ENCODE measurements around the gene DPYD.
"Not testable (repeated sequence)": the region's sequence is repeated elsewhere in the genome, so short reads cannot be mapped to it uniquely, and the experiment has no call there.

Gene DPYD

DNA sequence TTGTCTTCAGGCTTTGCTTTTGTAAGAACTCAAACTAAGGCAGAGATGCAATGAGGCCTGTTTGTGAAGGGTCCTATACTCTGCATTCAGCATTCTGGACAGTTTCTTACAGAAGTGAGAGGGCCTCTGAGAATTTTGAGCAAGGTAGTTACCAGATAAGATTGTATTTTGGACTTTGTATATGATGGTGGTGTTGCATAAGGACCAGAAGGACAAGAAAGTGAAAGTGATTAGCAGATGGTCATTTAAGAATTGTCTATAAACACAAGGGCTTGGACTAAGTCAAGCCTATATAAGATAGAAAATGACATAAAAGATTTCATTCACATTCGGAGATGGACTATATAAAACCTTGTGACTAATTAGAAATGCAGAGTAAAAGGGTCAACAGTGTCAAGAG lies 662.2 kb downstream of the DPYD start:
- DNase-seq: no peak

DNA sequence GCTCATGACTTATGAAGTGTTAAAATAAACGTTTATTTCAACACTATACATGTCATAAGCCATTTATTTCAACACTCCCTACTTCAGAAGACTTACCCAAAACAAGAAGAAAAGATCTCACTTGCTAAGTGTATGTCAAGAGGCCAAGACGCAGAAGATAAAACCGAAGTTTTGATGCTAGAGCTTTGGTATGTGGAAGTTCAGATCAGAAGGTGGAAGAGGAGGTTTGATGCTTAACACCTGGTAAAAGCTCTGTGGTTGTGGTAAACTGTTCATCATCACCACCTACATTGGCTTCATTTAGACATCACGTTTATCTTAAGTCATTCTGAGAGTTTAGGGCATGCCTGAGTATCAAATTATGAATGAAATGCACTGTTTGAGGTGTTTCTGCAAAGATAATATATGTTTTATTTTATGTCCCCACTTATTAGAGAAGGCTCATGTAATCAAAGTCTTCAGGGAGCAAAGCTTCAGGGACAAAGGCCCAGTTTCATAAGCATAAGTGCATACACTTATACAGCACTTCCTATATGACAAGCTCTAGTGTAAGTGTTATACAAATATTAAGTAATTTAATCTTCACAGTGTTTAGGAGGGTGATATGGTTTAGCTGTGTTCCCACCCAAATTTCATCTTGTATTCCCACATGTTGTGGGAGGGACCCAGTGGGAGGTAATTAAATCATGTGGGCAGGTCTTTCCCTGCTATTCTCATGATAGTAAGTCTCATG lies 665.9 kb downstream of the DPYD start:
- DNase-seq: no peak

DNA sequence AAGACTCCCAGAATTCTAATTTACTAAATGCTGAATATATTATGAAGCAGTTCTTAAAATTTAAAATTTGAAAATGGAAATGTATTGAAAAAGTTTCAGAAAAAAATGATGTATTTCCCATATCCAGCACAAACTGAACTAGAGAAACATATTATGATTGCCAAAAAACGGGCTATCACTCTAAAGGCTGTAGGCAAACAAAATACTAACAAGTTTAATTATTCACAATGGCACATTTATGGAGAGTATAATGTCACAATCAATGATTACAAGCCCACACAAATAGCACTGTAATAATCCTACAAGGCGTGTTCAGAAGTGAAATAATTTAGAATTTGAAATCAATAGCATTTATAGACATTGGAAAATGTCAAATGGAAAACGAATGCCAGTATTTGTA lies 667.9 kb downstream of the DPYD start:
- DNase-seq: no peak

DNA sequence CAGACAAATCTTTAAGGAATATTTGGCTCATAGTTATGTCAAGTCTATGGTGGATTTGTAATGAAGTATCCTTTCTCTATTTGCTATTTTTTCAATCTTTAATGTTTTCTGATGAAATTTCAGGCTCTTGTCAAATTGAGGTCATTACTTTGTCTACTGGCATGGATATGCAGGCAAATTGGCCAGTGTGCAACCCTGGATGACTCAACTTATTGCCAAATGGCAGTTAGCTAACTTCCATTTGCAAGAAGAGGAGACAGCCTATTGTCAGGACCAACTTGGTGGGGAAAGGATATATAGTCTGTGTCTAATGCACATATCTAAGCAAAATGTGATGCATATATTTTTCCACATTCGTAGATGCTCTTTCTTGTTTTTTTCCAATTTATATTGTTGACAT lies 668.8 kb downstream of the DPYD start:
- DNase-seq: no peak

DNA sequence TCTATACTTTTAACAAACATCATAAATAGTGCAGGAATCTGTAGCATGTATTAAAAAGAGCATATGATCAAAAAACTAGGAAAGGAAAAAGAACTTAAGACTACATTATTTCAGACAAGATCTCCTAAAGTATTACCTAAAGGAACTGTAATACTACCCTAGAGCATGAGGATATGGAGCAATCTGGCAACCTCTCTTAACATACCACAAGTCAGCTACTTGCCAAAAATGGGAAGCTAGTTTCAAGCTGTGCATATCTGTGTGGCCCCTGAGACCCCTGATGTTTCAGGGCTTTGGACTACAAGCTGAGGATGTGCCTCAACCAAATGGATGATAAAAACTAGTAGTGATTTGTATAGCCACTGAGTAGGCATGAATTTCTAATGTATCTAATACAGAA lies 673.6 kb downstream of the DPYD start:
- DNase-seq: no peak

DNA sequence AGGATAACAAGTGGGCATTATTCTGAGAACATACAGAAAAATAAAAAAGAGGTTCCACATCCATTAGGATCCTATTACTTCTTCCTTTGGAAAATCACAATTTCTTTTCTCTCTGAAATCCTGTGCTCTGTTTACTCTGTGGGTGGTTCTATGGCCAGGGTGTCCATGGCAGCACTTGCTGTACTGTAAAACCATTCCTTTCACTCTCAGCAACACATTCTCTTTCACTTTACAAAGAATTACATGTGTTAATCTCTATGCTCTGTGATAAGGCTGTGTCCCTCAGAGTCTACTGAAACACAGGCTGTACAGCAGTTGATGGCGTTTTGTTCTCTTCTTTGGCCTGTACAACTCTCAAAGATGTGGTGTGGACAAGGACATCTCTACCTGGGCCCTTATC lies 675.2 kb downstream of the DPYD start:
- DNase-seq: no peak

DNA sequence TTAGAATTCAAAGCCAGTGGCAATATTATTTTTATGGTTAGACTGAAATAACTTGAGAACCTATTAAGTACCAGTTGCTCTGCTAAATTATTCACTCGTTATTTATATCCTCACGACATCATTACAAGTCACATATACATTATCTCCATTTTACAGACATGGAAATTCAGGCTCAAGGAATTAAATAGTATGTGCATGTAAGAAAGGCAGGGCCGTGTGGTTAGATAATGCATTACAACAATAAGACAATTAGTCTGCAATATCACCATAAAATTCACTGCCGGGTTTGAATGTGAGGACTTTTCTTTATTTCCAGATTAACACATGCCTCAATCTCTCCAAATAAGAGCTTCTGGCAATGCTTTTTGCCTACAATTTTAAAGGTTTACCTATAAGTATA lies 675.8 kb downstream of the DPYD start:
- no peak for DNase-seq

DNA sequence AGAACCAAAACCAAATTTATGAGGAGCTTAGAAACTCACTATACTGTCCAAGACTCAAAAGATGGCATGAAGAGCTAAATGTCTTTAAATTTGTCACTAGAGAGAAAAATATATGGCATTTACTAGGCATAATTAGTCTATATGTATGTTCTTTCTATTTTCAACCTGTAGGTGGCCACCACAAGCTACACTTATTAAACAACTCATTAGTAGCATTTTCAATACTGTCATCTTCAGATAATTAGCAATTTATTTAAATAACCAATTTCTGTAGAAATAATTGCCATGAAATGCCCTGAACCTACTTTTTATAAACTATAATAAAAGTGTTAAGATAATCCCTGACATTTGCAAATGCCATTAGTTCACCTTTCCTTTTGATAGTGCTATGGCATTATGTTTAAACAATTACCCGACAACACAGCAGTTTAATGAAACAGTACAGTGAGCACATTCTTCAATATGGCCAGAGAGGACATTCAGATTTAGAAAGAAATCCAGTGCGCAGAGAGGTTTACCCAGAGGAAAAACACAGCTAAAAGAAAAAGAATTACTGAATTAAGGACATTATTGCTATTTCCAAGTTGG lies 676.8 kb downstream of the DPYD start:
- no peak for DNase-seq

DNA sequence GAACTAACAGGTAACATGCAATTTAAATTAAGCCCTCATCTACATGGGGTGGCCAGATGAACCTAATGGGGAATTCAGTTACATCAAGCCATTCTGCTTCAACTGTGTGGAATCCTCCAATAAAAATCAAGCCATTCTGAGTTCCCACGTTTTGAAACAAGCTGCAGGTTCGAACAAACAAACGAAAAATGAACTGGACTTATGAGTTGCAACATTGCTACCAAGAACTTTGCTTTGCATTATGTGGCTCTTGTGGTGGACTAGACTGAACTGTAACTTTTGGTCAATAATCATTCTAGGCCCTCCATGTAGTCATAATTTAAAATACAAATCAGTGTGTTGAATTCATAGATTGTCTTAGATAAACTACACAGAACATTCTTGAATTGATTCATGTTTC lies 682.0 kb downstream of the DPYD start:
- no peak for DNase-seq

DNA sequence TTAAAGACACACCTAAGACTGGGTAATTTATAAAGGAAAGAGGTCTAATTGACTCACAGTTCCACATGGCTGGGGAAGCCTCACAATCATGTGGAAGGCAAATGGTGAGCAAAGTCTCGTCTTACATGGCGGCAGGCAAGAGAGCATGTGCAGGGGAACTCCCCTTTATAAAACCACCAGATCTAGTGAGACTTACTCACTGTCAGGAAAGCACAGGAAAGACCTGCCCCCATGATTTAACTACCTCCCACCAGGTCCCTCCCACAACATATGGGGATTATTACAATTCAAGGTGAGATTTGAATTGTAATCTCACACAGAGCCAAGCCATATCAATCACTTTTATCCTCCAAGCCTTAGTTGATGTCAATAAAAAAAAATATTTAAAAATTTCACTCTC lies 689.5 kb downstream of the DPYD start:
- DNase-seq: not testable (repeated sequence)

DNA sequence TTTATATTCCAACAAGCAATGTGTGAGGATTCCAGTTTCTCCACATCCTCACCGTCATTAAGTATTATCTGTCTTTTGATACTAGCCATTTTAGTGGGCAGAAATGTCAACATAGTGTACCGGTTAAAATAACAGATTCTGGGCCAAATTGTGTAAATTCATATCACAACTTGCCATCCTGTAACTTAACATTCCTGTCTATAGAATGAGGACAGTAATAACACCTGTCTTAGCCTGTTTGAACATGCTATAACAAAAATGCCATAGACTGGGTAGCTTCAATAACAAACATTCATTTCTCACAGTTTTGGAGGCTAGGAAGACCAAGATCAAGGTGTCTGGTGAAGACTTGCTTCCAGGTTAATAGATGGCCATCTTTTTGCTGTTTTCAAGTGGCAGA lies 708.2 kb downstream of the DPYD start:
- no peak for DNase-seq

DNA sequence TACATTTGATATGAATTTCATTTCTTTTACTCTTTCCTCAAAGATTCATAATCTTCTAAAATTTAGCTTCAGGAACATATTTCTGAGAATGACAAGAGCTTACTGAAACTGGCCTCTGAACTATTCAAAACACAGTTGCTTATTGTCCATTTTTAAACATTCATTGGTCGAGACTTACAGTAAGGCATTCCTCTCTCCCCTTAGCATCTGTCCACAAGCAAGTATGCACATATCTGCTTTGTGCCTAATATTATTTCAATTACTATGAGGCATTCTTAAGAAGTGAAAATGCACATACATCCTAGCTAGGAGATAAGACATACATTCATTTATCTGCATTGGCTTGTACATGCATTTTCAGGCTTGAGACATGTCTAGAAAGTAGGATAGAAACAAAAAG lies 710.5 kb downstream of the DPYD start:
- DNase-seq: no peak

DNA sequence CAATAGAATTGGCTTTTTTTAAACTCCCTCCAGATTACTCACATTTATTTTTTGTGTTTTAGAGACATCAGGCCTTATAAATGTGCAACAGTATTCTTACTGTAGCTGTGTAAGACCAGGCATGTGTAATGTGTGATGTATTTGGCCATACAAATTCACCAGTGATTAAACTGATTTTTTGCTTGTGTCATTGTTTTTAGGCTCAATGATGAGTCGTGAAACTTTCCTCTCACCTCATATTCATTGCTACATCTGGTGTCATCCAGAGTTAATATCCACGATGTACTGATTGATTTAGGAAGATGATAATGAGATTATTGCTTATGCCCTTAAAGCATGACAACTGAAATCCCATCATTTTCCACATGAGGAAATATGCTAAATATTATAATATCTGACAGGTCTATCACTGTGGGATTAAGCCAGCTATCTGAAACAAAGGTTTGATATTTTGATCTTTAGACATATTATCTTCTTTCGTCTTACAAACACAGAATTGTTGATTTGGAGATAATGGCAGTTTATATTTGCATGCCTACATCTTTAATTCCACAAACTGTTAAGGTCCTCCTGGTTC lies 711.4 kb downstream of the DPYD start:
- no peak for DNase-seq

DNA sequence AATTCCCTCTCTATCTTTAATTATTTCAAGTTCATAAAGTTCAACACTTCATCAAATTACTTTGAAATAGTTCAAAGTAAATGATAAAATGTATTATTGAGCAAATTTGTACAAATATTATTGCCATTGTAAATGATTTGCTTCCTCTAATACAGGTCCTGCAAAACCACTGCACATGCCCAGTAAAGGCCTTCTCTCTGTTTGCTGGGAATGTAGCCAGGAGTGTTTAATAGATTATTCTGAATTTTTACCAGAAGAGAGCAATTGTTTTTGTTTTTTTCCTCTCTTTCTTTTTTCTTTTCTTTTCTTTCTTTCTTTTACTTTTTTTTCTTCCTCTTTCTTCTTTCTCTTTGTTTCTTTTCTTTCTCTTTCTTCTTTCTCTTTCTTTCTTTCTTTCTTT lies 713.0 kb downstream of the DPYD start:
- no peak for DNase-seq

DNA sequence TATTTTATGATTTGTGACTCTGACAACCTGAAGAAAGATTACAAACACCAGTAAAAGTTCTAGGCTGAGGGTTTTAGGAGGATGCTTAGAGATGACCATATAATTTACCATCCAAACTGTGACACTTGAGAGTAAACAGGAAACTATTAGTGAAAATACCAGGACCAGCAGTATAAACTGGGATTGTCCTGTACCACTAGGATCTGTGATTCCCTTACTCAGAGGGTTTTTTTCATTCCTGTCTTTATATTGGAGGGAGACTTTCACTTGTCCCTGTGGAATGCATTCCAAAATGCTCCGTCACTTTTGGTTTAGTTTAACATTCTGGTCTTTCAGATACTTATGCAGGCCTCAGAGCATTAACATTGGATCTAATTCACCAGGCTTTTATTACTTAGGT lies 716.4 kb downstream of the DPYD start:
- no peak for DNase-seq

DNA sequence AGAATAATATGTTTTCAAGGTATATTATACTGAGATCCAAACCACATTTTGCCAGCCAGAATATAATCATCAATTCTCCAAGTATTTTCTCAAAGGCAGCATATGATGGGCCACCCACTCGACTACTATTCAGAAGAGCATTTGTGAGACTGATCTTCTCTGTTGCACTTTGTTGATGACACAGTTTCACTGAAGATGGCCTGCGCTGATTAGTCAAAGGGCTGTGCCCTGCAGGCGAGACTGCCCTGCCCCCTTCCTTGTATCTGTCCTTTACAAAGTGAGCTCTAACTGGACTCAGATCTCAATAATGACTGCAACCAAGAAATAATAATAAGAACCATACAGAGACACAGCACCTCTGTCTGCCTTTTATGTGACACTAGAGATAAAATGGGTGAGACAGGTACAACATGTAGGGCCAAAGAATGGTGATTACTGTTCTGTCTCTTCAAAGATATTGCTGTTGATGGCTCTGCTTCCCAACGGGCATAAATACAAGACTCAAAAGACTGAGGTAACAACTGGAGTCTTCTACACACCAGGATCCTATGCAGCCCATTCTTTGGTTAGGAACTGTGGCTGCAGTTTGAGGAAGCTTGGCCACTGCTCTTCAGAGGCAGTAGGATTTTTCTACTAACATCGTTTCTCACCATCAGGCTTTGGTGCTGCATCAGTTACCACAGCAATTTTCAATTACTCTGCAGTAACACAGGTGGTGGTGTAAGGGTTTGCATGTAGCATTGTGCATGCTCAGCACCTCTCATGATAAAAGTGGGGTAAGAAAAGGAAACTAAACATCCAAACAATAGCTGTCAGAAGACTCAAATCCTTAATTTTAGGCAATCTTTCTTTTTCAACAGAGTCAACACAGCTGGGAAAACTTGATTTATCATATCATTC lies 718.1 kb downstream of the DPYD start:
- DNase-seq: no peak

DNA sequence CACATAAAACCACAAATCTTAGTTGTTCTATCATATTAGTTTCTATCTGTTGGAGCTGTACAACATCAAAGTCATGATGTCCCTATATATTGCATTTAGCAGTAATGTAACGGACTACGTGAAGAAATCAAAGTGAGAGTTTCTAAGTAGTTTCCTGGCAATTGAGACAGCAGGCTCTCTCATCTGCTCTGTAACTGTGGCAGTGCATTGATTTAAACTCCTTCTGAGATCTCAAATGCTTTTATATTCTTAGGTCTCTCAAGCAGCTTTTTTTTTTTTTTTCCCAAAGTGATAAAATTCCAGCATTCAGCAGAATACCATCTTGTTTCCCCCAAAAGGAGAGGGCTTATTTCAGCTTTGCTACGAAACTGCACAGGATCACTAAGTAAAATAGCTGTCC lies 719.2 kb downstream of the DPYD start:
- DNase-seq: no peak

DNA sequence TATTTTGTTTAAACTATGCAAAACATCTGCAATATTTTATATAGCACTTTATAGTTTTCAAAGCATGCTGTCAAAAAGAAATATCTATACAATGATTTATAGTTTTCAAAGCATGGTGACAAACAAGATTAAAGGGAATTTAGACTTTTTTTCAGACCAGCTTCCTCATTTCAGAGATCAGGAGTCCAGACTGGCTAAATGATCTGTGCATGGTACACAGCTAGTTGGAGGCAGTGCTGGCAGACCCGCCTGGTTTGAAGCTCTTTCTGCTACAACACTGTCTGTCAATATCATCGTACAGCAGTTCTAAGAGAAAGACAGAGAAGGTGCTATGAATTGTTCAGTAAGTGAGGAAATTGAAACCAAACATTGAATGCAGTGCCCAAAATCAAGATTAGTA lies 720.2 kb downstream of the DPYD start:
- DNase-seq: no peak

DNA sequence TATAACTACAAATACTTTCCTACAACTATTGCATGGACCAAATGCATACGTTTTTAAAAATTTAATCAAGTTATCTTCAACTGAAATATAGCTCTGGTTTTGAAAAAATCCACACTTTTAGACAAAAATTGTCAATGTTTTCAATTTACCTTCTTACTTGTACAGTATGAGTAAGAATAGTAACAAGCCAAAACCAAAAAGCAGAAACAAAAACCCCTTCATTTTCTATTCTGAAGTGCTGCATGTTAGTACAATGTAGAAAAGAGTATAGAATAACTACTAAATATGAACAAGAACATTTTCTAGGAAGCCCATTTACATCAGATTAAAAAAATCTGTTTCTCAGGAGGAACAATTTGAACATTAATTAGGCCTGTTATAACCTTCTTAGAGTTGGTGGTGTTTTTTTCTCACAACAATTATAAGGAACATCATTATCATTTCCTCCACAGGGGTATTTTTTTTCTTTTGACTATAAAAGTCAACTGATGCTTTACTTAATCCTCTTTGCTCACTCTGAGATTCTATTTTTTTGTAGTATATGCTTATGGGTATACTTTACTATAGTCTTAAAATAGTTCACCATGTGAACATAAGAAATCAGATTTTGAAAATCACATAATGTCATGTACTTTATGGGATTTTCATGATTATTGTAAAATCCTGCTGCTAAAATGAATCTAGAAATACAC lies 723.9 kb downstream of the DPYD start:
- no peak for DNase-seq

DNA sequence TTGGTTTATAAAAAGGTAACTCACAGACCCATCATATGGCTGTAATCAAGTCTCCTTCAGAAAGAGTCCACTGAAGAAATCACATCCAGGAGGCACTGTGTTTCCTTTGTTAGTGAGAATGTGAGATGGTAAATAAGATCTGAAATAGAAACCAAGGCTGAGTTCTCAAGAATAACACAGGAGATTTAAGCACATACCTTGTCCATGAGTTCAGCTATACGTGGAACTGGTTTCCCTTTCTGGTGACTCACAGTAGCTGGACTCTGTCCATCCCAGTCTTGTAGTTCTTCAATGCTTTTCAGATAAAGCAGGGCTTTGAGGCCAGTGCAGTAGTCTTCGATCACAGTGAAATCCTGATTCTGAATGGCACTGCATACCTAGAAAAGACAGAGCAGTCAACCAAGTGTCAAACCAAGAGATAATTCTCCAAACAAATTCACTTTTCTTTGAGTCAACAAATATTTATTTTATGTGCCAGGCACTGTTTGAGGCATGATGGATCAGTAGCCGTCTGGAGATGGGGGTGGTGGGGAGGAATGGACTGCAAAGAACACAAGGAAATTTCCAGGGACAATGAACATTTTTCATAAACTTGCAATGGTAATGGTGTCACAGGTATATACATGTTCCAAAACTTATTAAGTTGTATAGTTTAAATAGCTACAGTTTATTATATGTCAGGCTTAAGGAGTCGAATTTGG lies 727.8 kb downstream of the DPYD start:
- no peak for DNase-seq

DNA sequence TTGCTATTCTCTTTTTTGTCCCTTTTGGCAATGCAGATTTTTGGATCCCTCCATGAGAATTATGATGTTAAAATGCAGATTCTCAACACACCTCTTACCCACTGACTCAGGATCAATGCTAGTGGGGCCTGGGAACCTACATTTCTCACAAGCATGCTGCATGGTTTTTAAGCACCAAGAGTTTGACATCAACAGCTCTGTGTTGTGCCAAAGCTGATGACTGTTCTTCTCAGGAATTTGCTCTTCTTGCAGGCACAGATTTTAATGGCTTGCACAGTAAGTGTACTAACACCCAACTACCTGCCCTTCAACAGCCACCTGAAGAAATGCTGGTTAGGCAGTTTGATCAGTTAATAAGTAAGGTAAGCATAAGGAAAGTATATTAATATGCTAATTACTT lies 730.5 kb downstream of the DPYD start:
- no peak for DNase-seq

DNA sequence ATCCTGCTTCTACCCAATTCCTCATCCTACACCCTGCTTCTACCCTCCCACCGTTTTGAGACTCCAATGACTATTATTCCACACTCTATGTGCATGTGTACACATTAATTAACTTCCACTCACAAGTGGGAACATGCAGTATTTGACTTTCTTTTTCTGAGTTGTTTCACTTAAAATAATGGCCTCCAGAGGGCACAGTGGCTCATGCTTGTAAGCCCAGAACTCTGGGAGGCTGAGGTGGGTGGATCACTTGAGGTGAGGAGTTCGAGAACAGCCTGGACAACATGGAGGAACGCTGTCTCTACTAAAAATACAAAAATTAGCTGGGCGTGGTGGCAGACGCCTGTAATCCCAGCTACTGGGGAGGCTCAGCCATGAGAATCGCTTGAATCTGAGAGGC lies 734.5 kb downstream of the DPYD start:
- no peak for DNase-seq
